CD14-positive monocyte (primary cell): ENCODE results near the gene FAM117B. TPM values are rescaled to one million over a fixed set of nuclear protein-coding genes. Genes with fewer than 3 reads are reported as not detected.

Experiments
- DNase-seq, 3 donors: peaks; one replicate each; pipeline ENCODE4 v3.0.0-alpha.2; 2011 to 2022
- H2AFZ ChIP-seq: 2 replicates; pipeline ENCODE4 v1.6.0; 2012; ENCODE audit warnings: mild to moderate bottlenecking, low read depth, low read length, inconsistent platforms; ENCODE audit not compliant: insufficient read depth, poor library complexity, severe bottlenecking
- H3K27ac ChIP-seq, 2 donors: 1 replicate in 1 of 2; 2 replicates in 1 of 2; pipeline ENCODE4 v1.5.1; 2012 to 2013; ENCODE audit warnings: low read length in 2 of 2, control low read depth in 1 of 2, inconsistent platforms in 1 of 2, low read depth in 1 of 2, mild to moderate bottlenecking in 1 of 2
- H3K27me3 ChIP-seq, 2 donors: one replicate each; pipeline versions ENCODE4 v1.6.0 to v1.6.1; 2011 to 2013; ENCODE audit warnings: low read length in 2 of 2; ENCODE audit not compliant: control insufficient read depth in 2 of 2, insufficient read depth in 2 of 2
- H3K36me3 ChIP-seq, 2 donors: replicated peaks in 1 of 2; 1 replicate in 1 of 2; 2 replicates in 1 of 2; pipeline versions ENCODE4 v1.5.1 to v1.6.1; 2012 to 2013; ENCODE audit warnings: low read length in 2 of 2, control low read depth in 1 of 2, inconsistent platforms in 1 of 2, mild to moderate bottlenecking in 1 of 2; ENCODE audit not compliant: insufficient read depth in 2 of 2, control insufficient read depth in 1 of 2
- H3K4me1 ChIP-seq, 2 donors: 1 replicate in 1 of 2; 2 replicates in 1 of 2; pipeline versions ENCODE4 v1.5.1 to v1.6.1; 2012 to 2013; ENCODE audit warnings: low read length in 2 of 2, control low read depth in 1 of 2, inconsistent platforms in 1 of 2, mild to moderate bottlenecking in 1 of 2, moderate library complexity in 1 of 2; ENCODE audit not compliant: insufficient read depth in 2 of 2, control insufficient read depth in 1 of 2
- H3K4me2 ChIP-seq: replicated peaks from 2 replicates; pipeline ENCODE3; 2012; ENCODE audit warnings: low read length, moderate library complexity, mild to moderate bottlenecking; ENCODE audit not compliant: poor library complexity, severe bottlenecking; ENCODE audit errors: extremely low read depth
- H3K4me3 ChIP-seq, 3 experiments: fragments of 200-600 bp in 1 of 3; sonication (generic) in 1 of 3; replicated peaks in 1 of 3; 1 replicate in 2 of 3; 2 replicates in 1 of 3; pipeline ENCODE4 v1.5.1; 2011 to 2013; ENCODE audit warnings: low read length in 3 of 3, mild to moderate bottlenecking in 3 of 3, control low read depth in 2 of 3, low read depth in 2 of 3, inconsistent platforms in 1 of 3, moderate library complexity in 1 of 3
- H3K79me2 ChIP-seq: 2 replicates; pipeline ENCODE4 v1.6.0; 2012; ENCODE audit warnings: mild to moderate bottlenecking, control low read depth, inconsistent platforms, low read length, moderate library complexity; ENCODE audit not compliant: insufficient read depth
- H3K9ac ChIP-seq: 2 replicates; pipeline ENCODE4 v1.6.0; 2017; ENCODE audit warnings: low read length, mild to moderate bottlenecking; ENCODE audit not compliant: insufficient read depth, poor library complexity, severe bottlenecking
- H3K9me3 ChIP-seq, 2 donors: replicated peaks in 1 of 2; 1 replicate in 1 of 2; 2 replicates in 1 of 2; pipeline versions ENCODE4 v1.5.1 to v1.6.1; 2012 to 2013; ENCODE audit warnings: low read length in 2 of 2, control low read depth in 1 of 2; ENCODE audit not compliant: control insufficient read depth in 1 of 2, insufficient read depth in 1 of 2
- H4K20me1 ChIP-seq: 2 replicates; pipeline ENCODE4 v1.6.0; 2012; ENCODE audit warnings: mild to moderate bottlenecking, low read length, control low read depth, moderate library complexity; ENCODE audit not compliant: insufficient read depth
- H3K27ac Mint-ChIP-seq, 7 donors: one replicate each; pipeline ENCODE4 v1.8.0; 2020; ENCODE audit warnings: mild to moderate bottlenecking in 7 of 7, mixed read lengths in 7 of 7, moderate library complexity in 6 of 7, inconsistent platforms in 2 of 7
- H3K27me3 Mint-ChIP-seq, 3 donors: one replicate each; pipeline ENCODE4 v1.8.0; 2021 to 2022; ENCODE audit warnings: low read depth in 3 of 3, mild to moderate bottlenecking in 3 of 3, mixed read lengths in 3 of 3, moderate library complexity in 3 of 3, inconsistent platforms in 1 of 3
- H3K36me3 Mint-ChIP-seq, 2 donors: one replicate each; pipeline ENCODE4 v1.8.0; 2020; ENCODE audit warnings: mixed read lengths in 2 of 2, inconsistent platforms in 1 of 2, mild to moderate bottlenecking in 1 of 2
- H3K4me1 Mint-ChIP-seq: one replicate; pipeline ENCODE4 v1.8.0; 2020; ENCODE audit warnings: mild to moderate bottlenecking, mixed read lengths
- H3K4me3 Mint-ChIP-seq, 2 donors: one replicate each; pipeline ENCODE4 v1.8.0; 2020; ENCODE audit warnings: mild to moderate bottlenecking in 2 of 2, mixed read lengths in 2 of 2, moderate library complexity in 1 of 2
- H3K9me3 Mint-ChIP-seq, 7 donors: one replicate each; pipeline ENCODE4 v1.8.0; 2020 to 2022; ENCODE audit warnings: mixed read lengths in 7 of 7, mild to moderate bottlenecking in 6 of 7, moderate library complexity in 6 of 7, inconsistent platforms in 2 of 7
- CTCF ChIP-seq: fragments of 200-600 bp; IDR thresholded peaks from one replicate; pipeline ENCODE4 v1.8.0; 2022; ENCODE audit warnings: antibody characterized with exemption, mild to moderate bottlenecking
- WGBS: methylation state at CpG from one replicate; pipeline ENCODE4 v1.1.5; 2013; ENCODE audit warnings: missing lambda C conversion rate; ENCODE audit not compliant: insufficient coverage; 5-methylcytosine and 5-hydroxymethylcytosine counted together
- intact Hi-C, 2 donors: fragments of 100-400 bp; cut with micrococcal nuclease; formaldehyde crosslinking; loops; one replicate each; pipeline versions ENCODE4 v1.15.0 to v1.15.1; 2023
- polyA plus RNA-seq, 3 donors: library from polyadenylated mRNA; depleted of rRNA in 1 of 3; unstranded in 2 of 3; stranded (reverse) in 1 of 3; fragments of 300-500 nt in 2 of 3; fragments of >200 nt in 1 of 3; fragmentation: Illumina TruSeq in 2 of 3; gene quantifications; 1 replicate in 2 of 3; 2 replicates in 1 of 3; pipeline ENCODE4 v1.2.3, GENCODE V29; 2012 to 2021

The FAM117B gene
- polyA plus RNA-seq, 3 donors = 4.6 to 5.5 (median 4.6) TPM

GRCh38 chr2:202638721-202639120 lies 4.0 kb downstream of the FAM117B start:
- H2AFZ ChIP-seq = no peak overlapping the region
- H3K27ac Mint-ChIP-seq = no peak overlapping the region
- H3K36me3 ChIP-seq = no peaks in the 10 kb centered on the region
- peaks cover 0 to 4% of the 10 kb centered on the region in 2 donors for H3K36me3 Mint-ChIP-seq
- TF ChIP-seq CTCF = no peak
- H3K4me1 Mint-ChIP-seq = peaks cover 38% of the 10 kb centered on the region
- no peaks in the 10 kb centered on the region for H3K27me3 Mint-ChIP-seq
- no peaks in the 10 kb centered on the region for H3K9me3 Mint-ChIP-seq
- peaks cover 64% of the 10 kb centered on the region for H3K79me2 ChIP-seq
- DNase-seq = no peak
- no peak overlapping the region for H3K4me3 ChIP-seq
- H3K4me3 Mint-ChIP-seq = no peak overlapping the region
- intact Hi-C loops = no loop called here
- H3K27me3 ChIP-seq = no peaks in the 10 kb centered on the region
- no peak overlapping the region for H3K27ac ChIP-seq
- peaks cover 24% of the 10 kb centered on the region for H4K20me1 ChIP-seq
- no CpG with 5 or more reads among the region's 6 CpGs for WGBS
- H3K9ac ChIP-seq = no peak overlapping the region
- H3K4me2 ChIP-seq = no peak overlapping the region
- H3K4me1 ChIP-seq = peaks cover 31 to 44% of the 10 kb centered on the region in 2 donors
- no peaks in the 10 kb centered on the region for H3K9me3 ChIP-seq

GRCh38 chr2:202639231-202639630 lies 4.5 kb downstream of the FAM117B start:
- Histone ChIP-seq H3K27ac (no peak overlapping the region), H3K27me3 (no peaks in the 10 kb centered on the region), H3K79me2 (peaks cover 68% of the 10 kb centered on the region), H4K20me1 (peaks cover 29% of the 10 kb centered on the region), H3K4me1 (peaks cover 29 to 46% of the 10 kb centered on the region in 2 donors), H3K4me3 (no peak overlapping the region), H3K36me3 (no peaks in the 10 kb centered on the region), H3K4me2 (no peak overlapping the region), H3K9ac (no peak overlapping the region), H2AFZ (no peak overlapping the region), H3K9me3 (no peaks in the 10 kb centered on the region)
- H3K4me1 Mint-ChIP-seq = peaks cover 37% of the 10 kb centered on the region
- H3K27me3 Mint-ChIP-seq = no peaks in the 10 kb centered on the region
- intact Hi-C loops = no loop called here
- H3K4me3 Mint-ChIP-seq = no peak overlapping the region
- H3K36me3 Mint-ChIP-seq = peaks cover 0 to 4% of the 10 kb centered on the region in 2 donors
- no peak for DNase-seq
- WGBS = no CpG with 5 or more reads among the region's 3 CpGs
- H3K27ac Mint-ChIP-seq = peak overlapping the region in 1 of 7 donors; percentile 33
- TF ChIP-seq CTCF = no peak
- H3K9me3 Mint-ChIP-seq = no peaks in the 10 kb centered on the region
